H1 (cell line): ENCODE measurements around the gene C8B. TPM values are rescaled to one million over a fixed set of nuclear protein-coding genes. Genes with fewer than 3 reads are reported as not detected.

Experiments used
- CTCF ChIA-PET: fragments of 300-600 bp; sonication (Branson Sonifier 250); formaldehyde crosslinking; loops from one replicate; lab custom pipeline; 2021; ENCODE audit not compliant: partially characterized antibody; lab: Charles Lee
- POLR2A ChIA-PET: fragments of 300-600 bp; sonication (Branson Sonifier 250); formaldehyde crosslinking; loops from one replicate; lab custom pipeline; 2021; ENCODE audit warnings: inconsistent platforms; ENCODE audit not compliant: partially characterized antibody; lab: Charles Lee
- DNase-seq, 2 experiments: peaks; one replicate each; pipeline versions ENCODE4 v3.0.0 to v3.0.0-alpha.2; 2010 to 2022; ENCODE audit warnings: low spot score in 2 of 2, low read depth in 1 of 2, mixed read lengths in 1 of 2
- FAIRE-seq: peaks from 2 replicates; lab custom pipeline; 2011; peaks lifted over from hg19 to GRCh38; lab: Jason Lieb, UNC
- H2AFZ ChIP-seq: 2 replicates; pipeline ENCODE4 v1.8.1; 2012; ENCODE audit warnings: low read length, inconsistent platforms
- H2AK5ac ChIP-seq: 2 replicates; pipeline ENCODE4 v1.6.1; 2013; ENCODE audit warnings: low read depth, low read length
- H2BK120ac ChIP-seq: replicated peaks from 2 replicates; pipeline ENCODE3; 2013; ENCODE audit warnings: low read depth, low read length, inconsistent platforms
- H2BK12ac ChIP-seq: 2 replicates; pipeline ENCODE4 v1.6.1; 2013; ENCODE audit warnings: low read depth, low read length
- H2BK15ac ChIP-seq: 2 replicates; pipeline ENCODE4 v1.6.1; 2013; ENCODE audit warnings: low read length
- H2BK20ac ChIP-seq: 2 replicates; pipeline ENCODE4 v1.6.1; 2013; ENCODE audit warnings: low read length
- H2BK5ac ChIP-seq: 2 replicates; pipeline ENCODE4 v1.6.1; 2013; ENCODE audit warnings: low read depth, low read length
- H3K14ac ChIP-seq: 2 replicates; pipeline ENCODE4 v1.6.1; 2013; ENCODE audit warnings: inconsistent platforms; ENCODE audit not compliant: insufficient read length
- H3K18ac ChIP-seq: 2 replicates; pipeline ENCODE4 v1.6.1; 2013; ENCODE audit warnings: low read length; ENCODE audit errors: extremely low read depth
- H3K23ac ChIP-seq: 2 replicates; pipeline ENCODE4 v1.6.1; 2013; ENCODE audit warnings: inconsistent platforms; ENCODE audit not compliant: insufficient read length
- H3K23me2 ChIP-seq: 2 replicates; pipeline ENCODE4 v1.6.1; 2013; ENCODE audit warnings: low read depth, low read length
- H3K27ac ChIP-seq: 2 replicates; pipeline ENCODE4 v1.6.1; 2011; ENCODE audit warnings: low read depth, low read length, inconsistent platforms
- H3K27me3 ChIP-seq, 4 experiments: replicated peaks in 1 of 4; 1 replicate in 1 of 4; 2 replicates in 3 of 4; pipeline versions ENCODE4 v1.6.1 to v1.8.1; 2011 to 2013; ENCODE audit warnings: low read length in 3 of 4, mild to moderate bottlenecking in 3 of 4, inconsistent platforms in 2 of 4, mixed read lengths in 2 of 4, moderate library complexity in 1 of 4; ENCODE audit not compliant: control insufficient read depth in 3 of 4, insufficient read depth in 3 of 4; ENCODE audit errors: extremely low read depth in 1 of 4
- H3K36me3 ChIP-seq, 4 experiments: 2 replicates each; pipeline versions ENCODE4 v1.6.1 to v1.8.1; 2011 to 2013; ENCODE audit warnings: mild to moderate bottlenecking in 4 of 4, low read length in 3 of 4, moderate library complexity in 2 of 4, control low read depth in 1 of 4, inconsistent platforms in 1 of 4; ENCODE audit not compliant: insufficient read depth in 4 of 4, control insufficient read depth in 2 of 4
- H3K4ac ChIP-seq: replicated peaks from 2 replicates; pipeline ENCODE3; 2013; ENCODE audit warnings: low read length, low read depth, mixed read lengths, inconsistent platforms; ENCODE audit not compliant: insufficient read length
- H3K4me1 ChIP-seq, 4 experiments: replicated peaks in 1 of 4; 1 replicate in 1 of 4; 2 replicates in 3 of 4; pipeline versions ENCODE4 v1.6.1 to v1.8.1; 2011 to 2013; ENCODE audit warnings: low read length in 3 of 4, inconsistent platforms in 2 of 4, mixed read lengths in 1 of 4; ENCODE audit not compliant: insufficient read depth in 4 of 4, control insufficient read depth in 3 of 4
- H3K4me2 ChIP-seq, 2 experiments: 2 replicates each; pipeline versions ENCODE4 v1.6.1 to v1.8.1; 2011 to 2013; ENCODE audit warnings: low read depth in 2 of 2, low read length in 2 of 2, control low read depth in 1 of 2, inconsistent platforms in 1 of 2, mild to moderate bottlenecking in 1 of 2; ENCODE audit not compliant: insufficient read depth in 1 of 2
- H3K4me3 ChIP-seq, 4 experiments: fragments of 200-600, 300-600 bp in 1 of 4; sonication (generic), shearing (Covaris generic), sonication (Bioruptor Twin) in 1 of 4; 2 replicates each; pipeline versions ENCODE4 v1.5.1 to v1.8.1; 2011 to 2016; ENCODE audit warnings: low read length in 4 of 4, low read depth in 3 of 4, control low read depth in 2 of 4, inconsistent platforms in 2 of 4, mild to moderate bottlenecking in 2 of 4, mixed read lengths in 1 of 4, moderate library complexity in 1 of 4; ENCODE audit not compliant: insufficient read depth in 2 of 4; ENCODE audit errors: extremely low read depth in 1 of 4
- H3K56ac ChIP-seq: replicated peaks from 2 replicates; pipeline ENCODE3; 2013; ENCODE audit warnings: low read depth, mild to moderate bottlenecking, mixed read lengths, low read length, inconsistent platforms; ENCODE audit not compliant: insufficient read length
- H3K79me1 ChIP-seq: 2 replicates; pipeline ENCODE4 v1.6.1; 2013; ENCODE audit warnings: low read depth, low read length, control low read depth
- H3K79me2 ChIP-seq, 2 experiments: 2 replicates each; pipeline versions ENCODE4 v1.6.1 to v1.8.1; 2012 to 2013; ENCODE audit warnings: low read length in 2 of 2, mild to moderate bottlenecking in 2 of 2, inconsistent platforms in 1 of 2; ENCODE audit not compliant: insufficient read depth in 2 of 2, control insufficient read depth in 1 of 2
- H3K9ac ChIP-seq, 4 experiments: replicated peaks in 1 of 4; 1 replicate in 1 of 4; 2 replicates in 3 of 4; pipeline versions ENCODE4 v1.6.1 to v1.8.1; 2011 to 2013; ENCODE audit warnings: low read depth in 3 of 4, low read length in 3 of 4, control low read depth in 2 of 4, mild to moderate bottlenecking in 2 of 4, moderate library complexity in 2 of 4, inconsistent platforms in 1 of 4; ENCODE audit errors: extremely low read depth in 1 of 4
- H3K9me3 ChIP-seq, 2 experiments: 2 replicates each; pipeline versions ENCODE4 v1.6.1 to v1.8.1; 2012 to 2013; ENCODE audit warnings: mild to moderate bottlenecking in 2 of 2, moderate library complexity in 2 of 2, control low read depth in 1 of 2, inconsistent platforms in 1 of 2, low read depth in 1 of 2, low read length in 1 of 2, mixed read lengths in 1 of 2; ENCODE audit not compliant: insufficient read depth in 2 of 2
- H4K20me1 ChIP-seq, 2 experiments: replicated peaks in 1 of 2; 2 replicates each; pipeline versions ENCODE3 to v1.8.1; 2011 to 2013; ENCODE audit warnings: inconsistent platforms in 2 of 2, low read length in 2 of 2, mild to moderate bottlenecking in 1 of 2; ENCODE audit not compliant: insufficient read depth in 2 of 2, control insufficient read depth in 1 of 2
- H4K5ac ChIP-seq: 2 replicates; pipeline ENCODE4 v1.6.1; 2013; ENCODE audit warnings: low read length, low read depth, mixed read lengths, inconsistent platforms; ENCODE audit not compliant: insufficient read length
- H4K8ac ChIP-seq: 2 replicates; pipeline ENCODE4 v1.8.0; 2013; ENCODE audit warnings: mild to moderate bottlenecking, moderate library complexity, low read length, inconsistent platforms; ENCODE audit not compliant: insufficient read depth; ENCODE audit errors: extremely low read depth
- H4K91ac ChIP-seq: replicated peaks from 2 replicates; pipeline ENCODE3; 2013; ENCODE audit warnings: low read length, mixed read lengths, inconsistent platforms; ENCODE audit not compliant: insufficient read length
- E2F6 ChIP-seq: IDR thresholded peaks from 2 replicates; pipeline ENCODE4 v1.6.1; 2012; ENCODE audit warnings: inconsistent platforms
- GABPA ChIP-seq: IDR thresholded peaks from 2 replicates; pipeline ENCODE4 v1.6.1; 2011; ENCODE audit warnings: mild to moderate bottlenecking, low read length, moderate library complexity, borderline replicate concordance; ENCODE audit not compliant: insufficient read depth
- HDAC6 ChIP-seq: IDR thresholded peaks from one replicate; pipeline ENCODE4 v1.7.1; 2012; ENCODE audit warnings: low read depth, mild to moderate bottlenecking, inconsistent platforms, low read length, moderate library complexity
- KDM5A ChIP-seq: fragments of 200-600 bp; IDR thresholded peaks from 2 replicates; pipeline ENCODE4 v1.7.1; 2012; ENCODE audit warnings: mild to moderate bottlenecking, low read length, inconsistent platforms, mixed read lengths
- MAFK ChIP-seq: IDR thresholded peaks from 2 replicates; pipeline ENCODE4 v1.6.1; 2012; ENCODE audit warnings: low read depth, mild to moderate bottlenecking, improper control_type of control experiment, low read length
- MAX ChIP-seq: IDR thresholded peaks from 2 replicates; pipeline ENCODE4 v1.6.1; 2012; ENCODE audit warnings: inconsistent platforms
- NANOG ChIP-seq: IDR thresholded peaks from 2 replicates; pipeline ENCODE4 v1.6.1; 2011; ENCODE audit warnings: low read length, low read depth, mild to moderate bottlenecking, inconsistent platforms; ENCODE audit not compliant: insufficient read depth, poor library complexity, severe bottlenecking
- RNF2 ChIP-seq: fragments of 200-900, 300-1000 bp; sonication (generic); IDR thresholded peaks from 2 replicates; pipeline ENCODE4 v1.7.1; 2016; ENCODE audit warnings: borderline replicate concordance, low read depth, mild to moderate bottlenecking, antibody characterized with exemption, low read length; ENCODE audit not compliant: poor library complexity, severe bottlenecking; ENCODE audit errors: missing control alignments
- SIRT6 ChIP-seq: IDR thresholded peaks from one replicate; pipeline ENCODE4 v1.7.1; 2012; ENCODE audit warnings: low read length, inconsistent platforms
- TAF1 ChIP-seq: IDR thresholded peaks from 2 replicates; pipeline ENCODE4 v1.6.1; 2011; ENCODE audit warnings: mild to moderate bottlenecking, low read depth, low read length
- TCF12 ChIP-seq: IDR thresholded peaks from 2 replicates; pipeline ENCODE4 v1.6.1; 2011; ENCODE audit warnings: low read depth, mild to moderate bottlenecking, low read length
- WGBS, 2 experiments: shearing (Covaris generic) in 1 of 2; methylation state at CpG; one replicate each; pipeline versions ENCODE4 v1.1.6 to v1.1.7; 2013 to 2015; ENCODE audit warnings: low lambda C conversion rate in 2 of 2, mixed read lengths in 2 of 2, inconsistent platforms in 1 of 2, low coverage in 1 of 2, missing lambda C conversion rate in 1 of 2; ENCODE audit not compliant: insufficient replicate concordance in 2 of 2, insufficient coverage in 1 of 2, insufficient read length in 1 of 2; ENCODE audit errors: extremely low coverage in 1 of 2, missing lambda C conversion rate in 1 of 2; 5-methylcytosine and 5-hydroxymethylcytosine counted together
- polyA plus RNA-seq, 7 experiments: library from polyadenylated mRNA; depleted of rRNA in 3 of 7; stranded (reverse) in 5 of 7; unstranded in 2 of 7; fragments of >200 nt in 5 of 7; fragments of 200-250 nt in 2 of 7; gene quantifications; 1 replicate in 5 of 7; 2 replicates in 1 of 7; 4 replicates in 1 of 7; pipeline versions ENCODE4 v1.2.1 to v1.2.3, GENCODE V29; 2011 to 2013; ENCODE audit warnings: missing spikeins in 2 of 7, mixed read lengths in 2 of 7
- total RNA-seq: library from RNA; stranded (reverse); fragmentation: NEBNext Ultra II Directional; extraction: Animal tissue kit (Norgen Biotek cat#: 25700); gene quantifications from 2 replicates; pipeline ENCODE4 v1.2.1, GENCODE V29; 2021

Gene C8B
- total and polyA plus RNA-seq, 2 of the 8 experiments (the other 6 are each of a cell fraction or from before 2014, with no cell fraction given): not detected

- Histone ChIP-seq H3K36me3 (no peaks in the 10 kb centered on the region; a peak in 1 of 8 replicates), H3K9ac (no peak overlapping the region), H3K9me3 (no peaks in the 10 kb centered on the region), H3K27me3 (no peaks in the 10 kb centered on the region), H3K14ac (no peak overlapping the region), H3K4me3 (no peak overlapping the region), H3K4me2 (no peak overlapping the region), H2AK5ac (no peak overlapping the region), H2BK15ac (no peak overlapping the region), H3K18ac (no peak overlapping the region), H2BK20ac (no peak overlapping the region), H4K91ac (no peak overlapping the region), H2AFZ (no peak overlapping the region), H3K79me2 (no peaks in the 10 kb centered on the region), H3K23me2 (no peaks in the 10 kb centered on the region), H2BK120ac (no peak overlapping the region), H3K79me1 (no peaks in the 10 kb centered on the region), H2BK5ac (no peak overlapping the region), H3K56ac (no peak overlapping the region), H4K20me1 (no peaks in the 10 kb centered on the region), H4K5ac (no peak overlapping the region), H2BK12ac (no peak overlapping the region), H3K4ac (no peak overlapping the region), H3K27ac (no peak overlapping the region), H3K4me1 (no peaks in the 10 kb centered on the region), H4K8ac (no peak overlapping the region), H3K23ac (no peak overlapping the region)
- ChIA-PET CTCF (no interaction called here), POLR2A (interaction anchor here (0.6 kb wide), 1 partner anchor 651 kb away, joined by 3 read pairs; no protein-coding TSS in a partner anchor)
- FAIRE-seq (no peak), DNase-seq (no peak)
- TF ChIP-seq E2F6: no peak
- TF ChIP-seq TAF1: no peak
- no peak for TF ChIP-seq TCF12
- TF ChIP-seq RNF2: no peak
- TF ChIP-seq MAFK: no peak
- no peak for TF ChIP-seq KDM5A
- no peak for TF ChIP-seq GABPA
- no peak for TF ChIP-seq HDAC6
- no peak for TF ChIP-seq MAX
- no peak for TF ChIP-seq NANOG
- TF ChIP-seq SIRT6: no peak
- 77% methylated on average over 5 of the region's 5 CpGs; no CpG with 5 or more reads in 1 of the 2 experiments for WGBS, 2 experiments
These were observed 12.4 kb downstream of the C8B start for GRCh38 chr1:56953386-56953785.
